HCT116 (cell line): ENCODE measurements around the gene MLLT3. TPM values are rescaled to one million over a fixed set of nuclear protein-coding genes. Genes with fewer than 3 reads are reported as not detected.

Experiments used
- ATAC-seq: fragments of 200-7000 bp; cut with Tn5 transposase; 2 replicates; pipeline ENCODE4 v1.9.1; 2020; ENCODE audit warnings: mild to moderate bottlenecking, moderate library complexity
- BruUV-seq: library from RNA; stranded (reverse); fragments of 400-500 nt; replicated peaks from 2 replicates; lab custom pipeline; 2021; lab: Mats Ljungman, UMichigan
- CTCF ChIA-PET: fragments of 300-600 bp; sonication (Branson Sonifier 250); formaldehyde crosslinking; loops from one replicate; lab custom pipeline; 2021; ENCODE audit warnings: antibody characterized with exemption; lab: Charles Lee
- POLR2A ChIA-PET: fragments of 300-600, 350-600 bp; sonication (Branson Sonifier 250); formaldehyde crosslinking; loops from one replicate; lab custom pipeline; 2021; ENCODE audit warnings: antibody characterized with exemption; lab: Charles Lee
- RAD21 ChIA-PET, 2 experiments: fragments of 300-600 bp; sonication (Branson Sonifier 250); formaldehyde crosslinking; loops; one replicate each; lab custom pipeline; 2023; ENCODE audit warnings: low total read pairs in 2 of 2; ENCODE audit not compliant: uncharacterized antibody in 2 of 2, unreplicated experiment in 2 of 2, low non-redundant PET in 1 of 2; lab: Charles Lee
- DNase-seq: peaks from one replicate; pipeline ENCODE4 v3.0.0-alpha.2; 2010; ENCODE audit warnings: low read depth, low spot score
- H2AFZ ChIP-seq: fragments of 200-600 bp; shearing (Covaris generic), sonication (generic); 2 replicates; pipeline ENCODE4 v1.6.1; 2017; ENCODE audit warnings: low read depth, mixed run types, mixed read lengths, antibody characterized with exemption, low read length; ENCODE audit not compliant: poor library complexity, severe bottlenecking
- H3K27ac ChIP-seq: 2 replicates; pipeline ENCODE4 v1.5.1; 2012; ENCODE audit warnings: low read depth, low read length
- H3K27me3 ChIP-seq: fragments of 200-600 bp; sonication (generic); 2 replicates; pipeline ENCODE4 v1.6.1; 2016; ENCODE audit warnings: mixed run types, low read length, mixed read lengths; ENCODE audit not compliant: insufficient read depth
- H3K36me3 ChIP-seq, 2 experiments: fragments of 200-500 bp in 1 of 2; fragments of 200-600 bp in 1 of 2; sonication (Bioruptor generic) in 1 of 2; sonication (generic) in 1 of 2; 2 replicates each; pipeline versions ENCODE4 v1.5.1 to v1.6.1; 2014 to 2016; ENCODE audit warnings: low read length in 2 of 2, inconsistent platforms in 1 of 2, mixed read lengths in 1 of 2, mixed run types in 1 of 2; ENCODE audit not compliant: insufficient read depth in 2 of 2, control insufficient read depth in 1 of 2
- H3K4me1 ChIP-seq, 2 experiments: fragments of 200-600 bp in 1 of 2; sonication (generic) in 1 of 2; 2 replicates each; pipeline versions ENCODE4 v1.5.1 to v1.6.1; 2012 to 2017; ENCODE audit warnings: low read length in 2 of 2, inconsistent platforms in 1 of 2, mild to moderate bottlenecking in 1 of 2, mixed read lengths in 1 of 2, mixed run types in 1 of 2, moderate library complexity in 1 of 2; ENCODE audit not compliant: insufficient read depth in 2 of 2, control insufficient read depth in 1 of 2
- H3K4me2 ChIP-seq: fragments of 200-600 bp; sonication (generic); 2 replicates; pipeline ENCODE4 v1.6.1; 2017; ENCODE audit warnings: mixed run types, low read length, mixed read lengths
- H3K4me3 ChIP-seq, 2 experiments: fragments of 200-600 bp in 1 of 2; sonication (generic) in 1 of 2; replicated peaks in 1 of 2; 2 replicates each; pipeline ENCODE4 v1.5.1; 2011 to 2016; ENCODE audit warnings: low read length in 2 of 2, control low read depth in 1 of 2, low read depth in 1 of 2, mild to moderate bottlenecking in 1 of 2, mixed read lengths in 1 of 2, mixed run types in 1 of 2
- H3K79me2 ChIP-seq: fragments of 200-600 bp; sonication (generic); 2 replicates; pipeline ENCODE4 v1.6.1; 2017; ENCODE audit warnings: mild to moderate bottlenecking, mixed run types, low read length, moderate library complexity, mixed read lengths; ENCODE audit not compliant: insufficient read depth
- H3K9ac ChIP-seq: fragments of 200-600 bp; sonication (generic); 2 replicates; pipeline ENCODE4 v1.6.1; 2016; ENCODE audit warnings: low read length, mixed read lengths
- H3K9me2 ChIP-seq: fragments of 200-600 bp; sonication (generic), shearing (Covaris generic); 2 replicates; pipeline ENCODE4 v1.6.1; 2017; ENCODE audit warnings: mixed run types, mild to moderate bottlenecking, moderate library complexity; ENCODE audit not compliant: insufficient read depth
- H3K9me3 ChIP-seq, 2 experiments: fragments of 200-500 bp in 1 of 2; fragments of 200-600 bp in 1 of 2; sonication (Bioruptor generic) in 1 of 2; sonication (generic) in 1 of 2; 2 replicates each; pipeline ENCODE4 v1.6.1; 2014 to 2017; ENCODE audit warnings: low read length in 2 of 2, mixed read lengths in 2 of 2, inconsistent platforms in 1 of 2, low read depth in 1 of 2, mild to moderate bottlenecking in 1 of 2, mixed run types in 1 of 2, moderate library complexity in 1 of 2; ENCODE audit not compliant: control insufficient read depth in 1 of 2, insufficient read depth in 1 of 2
- H4K20me1 ChIP-seq: fragments of 200-600 bp; sonication (generic), shearing (Covaris generic); 2 replicates; pipeline ENCODE4 v1.6.1; 2017; ENCODE audit warnings: mixed run types, mild to moderate bottlenecking, moderate library complexity; ENCODE audit not compliant: insufficient read depth
- ELF1 ChIP-seq: IDR thresholded peaks from 2 replicates; pipeline ENCODE4 v1.6.1; 2012; ENCODE audit warnings: low read depth, borderline replicate concordance
- EZH2 ChIP-seq: fragments of 200-600 bp; sonication (generic); IDR thresholded peaks from 2 replicates; pipeline ENCODE4 v1.6.1; 2017; ENCODE audit warnings: antibody characterized with exemption, mixed run types
- FOSL1 ChIP-seq: IDR thresholded peaks from 2 replicates; pipeline ENCODE4 v1.6.1; 2012; ENCODE audit warnings: low read depth
- JUND ChIP-seq: IDR thresholded peaks from 2 replicates; pipeline ENCODE4 v1.6.1; 2012
- POLR2AphosphoS5 ChIP-seq: IDR thresholded peaks from 2 replicates; pipeline ENCODE4 v1.6.1; 2011; ENCODE audit warnings: mild to moderate bottlenecking, low read depth, low read length, moderate library complexity
- RAD21 ChIP-seq: IDR thresholded peaks from 2 replicates; pipeline ENCODE4 v1.6.1; 2012; ENCODE audit warnings: low read depth, mild to moderate bottlenecking
- SIN3A ChIP-seq: IDR thresholded peaks from 2 replicates; pipeline ENCODE4 v1.6.1; 2012; ENCODE audit warnings: low read depth
- intact Hi-C: fragments of 100-400 bp; cut with micrococcal nuclease; formaldehyde crosslinking; loops from 2 replicates; pipeline ENCODE4 v1.10.0; 2022
- total RNA-seq: library from RNA; stranded (reverse); gene quantifications from one replicate; pipeline ENCODE4 v1.2.1, GENCODE V29; 2021; ENCODE audit not compliant: unreplicated experiment
- TF ChIP-seq, protein P1 (sequence below): IDR thresholded peaks from 2 replicates; pipeline ENCODE4 v1.6.1; 2012
- TF ChIP-seq, protein P2 (sequence below): IDR thresholded peaks from 2 replicates; pipeline ENCODE4 v1.6.1; 2011; ENCODE audit warnings: mild to moderate bottlenecking, low read length, moderate library complexity; ENCODE audit not compliant: insufficient replicate concordance; ENCODE audit errors: extremely low read depth

The MLLT3 gene
- total RNA-seq, 1 experiment from 2014 or later: 4.3 TPM

DNA sequence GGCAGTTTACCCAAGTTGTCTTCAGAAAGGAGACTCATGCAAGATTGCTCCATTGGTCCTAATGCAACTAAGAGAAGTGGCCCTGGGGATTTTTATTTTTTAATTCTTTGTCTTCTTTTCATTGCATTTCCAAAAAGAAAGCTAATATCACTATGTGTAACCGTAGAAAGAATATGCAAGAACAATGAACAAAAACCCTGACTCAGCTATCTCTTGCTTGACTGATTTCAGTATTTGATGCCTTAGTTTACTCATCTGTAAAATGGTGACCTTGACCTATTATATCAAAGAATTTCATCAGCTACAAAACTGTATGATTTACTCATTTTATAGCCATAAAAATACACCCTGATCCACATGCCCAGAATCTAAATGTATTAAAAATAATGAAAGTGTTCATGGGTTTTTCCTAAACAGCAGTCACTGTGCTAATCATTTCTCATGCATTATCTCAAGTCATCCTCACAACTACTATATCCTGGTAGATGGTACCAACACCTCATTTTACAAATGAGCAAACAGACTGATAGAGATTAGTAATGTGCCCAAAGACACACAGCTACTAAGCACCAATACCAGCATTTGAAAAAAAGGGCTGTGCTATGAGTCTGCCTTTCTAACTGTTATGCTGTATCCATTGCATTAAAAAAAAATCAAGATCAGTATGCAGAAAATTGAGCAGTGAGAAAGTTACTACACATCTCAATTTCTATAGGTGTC lies 185.7 kb downstream of the MLLT3 start:
- DNase-seq: no peak
- Histone ChIP-seq H3K9me2 (no peaks in the 10 kb centered on the region), H3K4me3 (no peak overlapping the region), H3K4me1 (no peaks in the 10 kb centered on the region), H3K9me3 (no peaks in the 10 kb centered on the region), H3K36me3 (no peaks in the 10 kb centered on the region), H3K79me2 (no peaks in the 10 kb centered on the region), H4K20me1 (no peaks in the 10 kb centered on the region), H3K9ac (no peak overlapping the region), H2AFZ (no peak overlapping the region), H3K27me3 (peaks cover 19% of the 10 kb centered on the region), H3K4me2 (no peak overlapping the region), H3K27ac (no peak overlapping the region)
- ChIA-PET CTCF (interaction anchor here (1.1 kb wide), 1 partner anchor 13 kb away, joined by 4 read pairs; no protein-coding TSS in a partner anchor), POLR2A (no interaction called here), RAD21 (no interaction called here)
- BruUV-seq: no TSS peak
- TF ChIP-seq ELF1: no peak
- no peak for TF ChIP-seq JUND
- no peak for TF ChIP-seq SIN3A
- TF ChIP-seq EZH2: no peak
- intact Hi-C loops: loop anchor here (5.0 to 10.0 kb wide), 2 partner anchors 49 to 168 kb away; no protein-coding TSS in a partner anchor
- no peak for ATAC-seq

DNA sequence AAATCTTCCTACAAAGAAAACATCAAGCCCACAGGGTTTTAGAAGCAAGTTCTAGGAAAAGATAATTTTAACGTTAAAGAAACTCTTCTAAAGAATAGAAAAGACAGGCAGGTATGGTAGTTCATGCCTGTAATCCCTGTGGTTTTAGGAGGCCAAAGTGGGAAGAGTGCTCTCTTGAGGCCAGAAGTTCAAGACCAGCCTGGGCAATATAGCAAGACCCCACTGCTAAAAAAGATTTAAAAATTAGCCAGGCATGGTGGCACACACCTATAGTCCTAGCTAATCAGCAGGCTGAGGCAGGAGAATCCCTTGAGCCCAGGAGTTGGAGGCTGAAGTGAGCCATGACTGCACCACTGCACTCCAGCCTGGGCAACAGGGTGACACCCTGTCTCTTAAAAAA lies 193.3 kb downstream of the MLLT3 start:
- CTCF ChIA-PET: no interaction called here
- no peak overlapping the region for H3K4me3 ChIP-seq
- intact Hi-C loops: no loop called here
- ATAC-seq: no peak
- no peak overlapping the region for H3K27ac ChIP-seq
- H3K4me1 ChIP-seq: no peaks in the 10 kb centered on the region
- no peak for DNase-seq
- H3K27me3 ChIP-seq: no peaks in the 10 kb centered on the region; the same call in 1 of the 2 replicates
- no peak overlapping the region for H3K4me2 ChIP-seq
- no peaks in the 10 kb centered on the region for H3K79me2 ChIP-seq
- H4K20me1 ChIP-seq: no peaks in the 10 kb centered on the region
- TF ChIP-seq EZH2: no peak
- TF ChIP-seq FOSL1: no peak
- TF ChIP-seq, protein P1, sequence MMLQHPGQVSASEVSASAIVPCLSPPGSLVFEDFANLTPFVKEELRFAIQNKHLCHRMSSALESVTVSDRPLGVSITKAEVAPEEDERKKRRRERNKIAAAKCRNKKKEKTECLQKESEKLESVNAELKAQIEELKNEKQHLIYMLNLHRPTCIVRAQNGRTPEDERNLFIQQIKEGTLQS: no peak
- TF ChIP-seq, protein P2, sequence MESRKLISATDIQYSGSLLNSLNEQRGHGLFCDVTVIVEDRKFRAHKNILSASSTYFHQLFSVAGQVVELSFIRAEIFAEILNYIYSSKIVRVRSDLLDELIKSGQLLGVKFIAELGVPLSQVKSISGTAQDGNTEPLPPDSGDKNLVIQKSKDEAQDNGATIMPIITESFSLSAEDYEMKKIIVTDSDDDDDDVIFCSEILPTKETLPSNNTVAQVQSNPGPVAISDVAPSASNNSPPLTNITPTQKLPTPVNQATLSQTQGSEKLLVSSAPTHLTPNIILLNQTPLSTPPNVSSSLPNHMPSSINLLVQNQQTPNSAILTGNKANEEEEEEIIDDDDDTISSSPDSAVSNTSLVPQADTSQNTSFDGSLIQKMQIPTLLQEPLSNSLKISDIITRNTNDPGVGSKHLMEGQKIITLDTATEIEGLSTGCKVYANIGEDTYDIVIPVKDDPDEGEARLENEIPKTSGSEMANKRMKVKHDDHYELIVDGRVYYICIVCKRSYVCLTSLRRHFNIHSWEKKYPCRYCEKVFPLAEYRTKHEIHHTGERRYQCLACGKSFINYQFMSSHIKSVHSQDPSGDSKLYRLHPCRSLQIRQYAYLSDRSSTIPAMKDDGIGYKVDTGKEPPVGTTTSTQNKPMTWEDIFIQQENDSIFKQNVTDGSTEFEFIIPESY: no peak
- no peak for TF ChIP-seq RAD21
- no peak for TF ChIP-seq POLR2AphosphoS5
- TF ChIP-seq, all 23 proteins: peak for 0
- H3K9me2 ChIP-seq: no peaks in the 10 kb centered on the region
- no peak overlapping the region for H3K9ac ChIP-seq
- POLR2A ChIA-PET: no interaction called here
- H3K36me3 ChIP-seq: no peaks in the 10 kb centered on the region
- BruUV-seq: no TSS peak
- H2AFZ ChIP-seq: no peak overlapping the region
- no peaks in the 10 kb centered on the region for H3K9me3 ChIP-seq
- RAD21 ChIA-PET: no interaction called here
